Kidney epithelial cell (primary cell): ENCODE data around the gene SLC35D3. TPM values are rescaled to one million over a fixed set of nuclear protein-coding genes. Genes with fewer than 3 reads are reported as not detected.
"Not testable (repeated sequence)": the region's sequence is repeated elsewhere in the genome, so short reads cannot be mapped to it uniquely, and the experiment has no call there.

Experiments used
- DNase-seq: peaks from one replicate; pipeline ENCODE4 v3.0.0-alpha.2; 2010; ENCODE audit warnings: low read depth
- H3K27me3 ChIP-seq: 2 replicates; pipeline ENCODE4 v1.6.0; 2011; ENCODE audit warnings: low read length; ENCODE audit not compliant: control insufficient read depth, insufficient read depth
- H3K36me3 ChIP-seq: 2 replicates; pipeline ENCODE4 v1.5.1; 2011; ENCODE audit warnings: low read length; ENCODE audit not compliant: control insufficient read depth, insufficient read depth
- H3K4me3 ChIP-seq: 2 replicates; pipeline ENCODE4 v1.5.1; 2011; ENCODE audit warnings: low read depth, mild to moderate bottlenecking, control low read depth, low read length
- total RNA-seq: library from RNA; depleted of rRNA; stranded (reverse); fragments of >200 nt; gene quantifications from 2 replicates; pipeline ENCODE4 v1.2.3, GENCODE V29; 2015
- TF ChIP-seq, protein P1 (sequence below): IDR thresholded peaks from 2 replicates; pipeline ENCODE4 v1.5.1; 2011; ENCODE audit warnings: mild to moderate bottlenecking, moderate library complexity, low read length, control low read depth, inconsistent platforms; ENCODE audit not compliant: insufficient read depth, poor library complexity, severe bottlenecking

SLC35D3 gene
- total RNA-seq, 1 donor from 2014 or later: not detected

DNA sequence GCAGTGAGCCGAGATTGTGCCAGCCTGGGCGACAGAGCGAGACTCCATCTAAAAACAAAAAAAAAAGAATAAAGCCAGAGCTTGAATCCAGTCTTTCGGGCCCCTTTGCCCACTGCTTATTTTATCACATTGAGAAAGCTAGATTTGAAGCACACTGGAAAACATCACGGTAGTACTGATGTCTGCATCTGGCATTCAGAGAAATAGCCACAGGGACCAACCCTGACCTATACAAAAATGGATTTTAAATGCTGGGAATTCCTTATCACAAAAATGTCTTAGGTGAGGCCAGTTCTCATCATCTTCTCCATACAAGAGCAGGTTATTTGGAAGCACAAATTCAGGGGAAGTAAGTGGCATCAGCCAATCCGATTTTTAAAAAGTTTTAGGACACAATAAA is 49.5 kb downstream of the SLC35D3 start:
- no peak overlapping the region for H3K4me3 ChIP-seq
- TF ChIP-seq, protein P1, sequence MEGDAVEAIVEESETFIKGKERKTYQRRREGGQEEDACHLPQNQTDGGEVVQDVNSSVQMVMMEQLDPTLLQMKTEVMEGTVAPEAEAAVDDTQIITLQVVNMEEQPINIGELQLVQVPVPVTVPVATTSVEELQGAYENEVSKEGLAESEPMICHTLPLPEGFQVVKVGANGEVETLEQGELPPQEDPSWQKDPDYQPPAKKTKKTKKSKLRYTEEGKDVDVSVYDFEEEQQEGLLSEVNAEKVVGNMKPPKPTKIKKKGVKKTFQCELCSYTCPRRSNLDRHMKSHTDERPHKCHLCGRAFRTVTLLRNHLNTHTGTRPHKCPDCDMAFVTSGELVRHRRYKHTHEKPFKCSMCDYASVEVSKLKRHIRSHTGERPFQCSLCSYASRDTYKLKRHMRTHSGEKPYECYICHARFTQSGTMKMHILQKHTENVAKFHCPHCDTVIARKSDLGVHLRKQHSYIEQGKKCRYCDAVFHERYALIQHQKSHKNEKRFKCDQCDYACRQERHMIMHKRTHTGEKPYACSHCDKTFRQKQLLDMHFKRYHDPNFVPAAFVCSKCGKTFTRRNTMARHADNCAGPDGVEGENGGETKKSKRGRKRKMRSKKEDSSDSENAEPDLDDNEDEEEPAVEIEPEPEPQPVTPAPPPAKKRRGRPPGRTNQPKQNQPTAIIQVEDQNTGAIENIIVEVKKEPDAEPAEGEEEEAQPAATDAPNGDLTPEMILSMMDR: no peak
- no peaks in the 10 kb centered on the region for H3K36me3 ChIP-seq
- no peak for DNase-seq
- no peaks in the 10 kb centered on the region for H3K27me3 ChIP-seq

DNA sequence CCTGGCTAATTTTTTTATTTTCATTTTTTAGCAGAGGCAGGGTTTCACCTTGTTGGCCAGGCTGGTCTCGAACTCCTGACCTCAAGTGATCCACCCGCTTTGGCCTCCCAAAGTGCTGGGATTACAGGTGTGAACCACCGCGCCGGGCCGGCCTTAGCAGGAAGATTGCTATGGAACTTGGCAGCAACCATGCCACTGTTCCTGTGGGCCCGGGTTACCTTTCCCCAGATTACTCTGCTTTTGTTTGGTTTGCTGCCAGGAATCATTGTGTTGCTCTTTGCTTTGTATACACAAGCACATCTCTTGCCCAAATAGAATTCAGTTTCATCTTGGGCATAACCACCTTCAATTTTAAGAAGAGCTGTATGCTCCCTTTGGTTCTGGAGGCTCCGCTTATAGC is 51.7 kb downstream of the SLC35D3 start:
- H3K36me3 ChIP-seq, DNase-seq, H3K27me3 ChIP-seq, H3K4me3 ChIP-seq: not testable (repeated sequence)

Other genes starting within 250 kb of the SLC35D3 start
- gene MAP3K5, start 129.8 kb upstream of the SLC35D3 start, total RNA-seq: 5.7 TPM in 2 replicates
- gene PEX7, start 99.7 kb upstream of the SLC35D3 start, total RNA-seq: 11.9 and 17.8 TPM in 2 replicates
- 0.46 and 0.89 TPM in 2 replicates for gene IL20RA, start 122.7 kb downstream of the SLC35D3 start, total RNA-seq